HG03135 (cell line): ENCODE measurements around the gene RGS14.

Experiments used
- ATAC-seq: cut with Tn5 transposase; IDR thresholded peaks from one replicate; pipeline ENCODE4 v1.9.1; 2021; ENCODE audit warnings: mild to moderate bottlenecking, moderate library complexity; ENCODE audit not compliant: unreplicated experiment

Gene RGS14, protein sequence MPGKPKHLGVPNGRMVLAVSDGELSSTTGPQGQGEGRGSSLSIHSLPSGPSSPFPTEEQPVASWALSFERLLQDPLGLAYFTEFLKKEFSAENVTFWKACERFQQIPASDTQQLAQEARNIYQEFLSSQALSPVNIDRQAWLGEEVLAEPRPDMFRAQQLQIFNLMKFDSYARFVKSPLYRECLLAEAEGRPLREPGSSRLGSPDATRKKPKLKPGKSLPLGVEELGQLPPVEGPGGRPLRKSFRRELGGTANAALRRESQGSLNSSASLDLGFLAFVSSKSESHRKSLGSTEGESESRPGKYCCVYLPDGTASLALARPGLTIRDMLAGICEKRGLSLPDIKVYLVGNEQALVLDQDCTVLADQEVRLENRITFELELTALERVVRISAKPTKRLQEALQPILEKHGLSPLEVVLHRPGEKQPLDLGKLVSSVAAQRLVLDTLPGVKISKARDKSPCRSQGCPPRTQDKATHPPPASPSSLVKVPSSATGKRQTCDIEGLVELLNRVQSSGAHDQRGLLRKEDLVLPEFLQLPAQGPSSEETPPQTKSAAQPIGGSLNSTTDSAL

DNA sequence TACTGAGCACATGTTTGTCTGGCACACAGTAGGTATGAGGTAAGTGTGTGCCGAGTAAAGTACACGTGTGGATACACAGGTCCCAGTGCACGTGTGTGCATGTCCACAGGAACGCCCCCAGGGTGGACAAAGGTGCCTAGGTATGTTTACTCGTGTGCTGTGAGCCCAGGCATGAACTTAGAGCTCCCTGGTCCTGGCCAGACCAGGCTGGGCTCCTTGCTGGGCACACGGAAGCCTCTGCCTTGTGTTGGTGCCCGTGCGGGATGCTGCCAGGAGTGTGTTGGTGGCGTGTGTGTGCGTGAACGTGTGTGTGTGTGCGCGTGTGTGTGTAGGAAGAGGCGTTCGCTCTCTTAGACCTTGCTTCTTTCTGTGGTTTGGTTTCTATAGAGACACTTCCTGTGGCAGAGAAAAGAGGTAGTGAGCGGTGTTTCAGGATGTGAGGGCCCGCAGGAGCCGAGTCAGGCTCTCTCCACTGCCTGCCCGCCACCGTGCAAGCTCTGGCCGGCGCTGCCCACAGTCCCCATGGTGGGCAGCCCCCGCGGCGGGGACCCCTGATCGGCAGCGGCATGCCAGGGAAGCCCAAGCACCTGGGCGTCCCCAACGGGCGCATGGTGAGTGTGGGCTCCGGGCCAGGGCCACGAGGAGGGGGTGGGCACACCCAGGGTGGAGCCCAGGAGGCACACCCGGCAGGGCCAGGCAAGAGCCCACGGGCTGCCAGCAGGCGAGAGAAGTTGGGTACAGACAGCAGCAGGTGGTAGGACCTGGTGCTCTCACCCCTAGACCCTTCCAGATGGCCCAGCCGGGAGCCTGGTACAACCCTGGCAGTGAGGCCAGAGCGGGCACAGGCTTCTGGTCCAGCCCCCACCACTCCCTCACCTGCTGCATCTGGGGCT lies at the start of gene RGS14:
TSS of gene RGS14 (plus strand) at position 466 of the 893 bp plus-strand sequence. CDS start at position 567, 101 bp downstream.
- peak; percentile 87 for ATAC-seq

DNA sequence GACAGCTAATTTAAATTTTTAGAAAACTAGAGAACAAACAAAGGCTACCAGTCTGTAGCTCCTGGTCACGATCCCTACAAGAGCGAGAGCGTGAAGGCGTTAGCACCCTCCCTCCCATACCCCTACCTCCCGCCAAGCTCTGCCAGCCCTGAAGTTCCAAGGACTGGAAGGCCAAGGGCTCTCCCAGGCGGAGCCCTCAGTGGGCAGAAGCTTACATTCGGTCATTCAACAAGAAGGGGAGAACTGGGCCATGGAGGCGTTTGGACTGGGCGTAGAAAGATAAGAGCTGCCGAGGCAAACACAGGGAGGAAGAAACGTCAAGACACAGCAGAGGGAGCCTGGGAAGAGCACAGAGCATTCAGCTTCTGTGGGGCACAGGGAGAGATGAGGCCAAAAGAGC lies 49.0 kb upstream of the RGS14 start:
- ATAC-seq = no peak

DNA sequence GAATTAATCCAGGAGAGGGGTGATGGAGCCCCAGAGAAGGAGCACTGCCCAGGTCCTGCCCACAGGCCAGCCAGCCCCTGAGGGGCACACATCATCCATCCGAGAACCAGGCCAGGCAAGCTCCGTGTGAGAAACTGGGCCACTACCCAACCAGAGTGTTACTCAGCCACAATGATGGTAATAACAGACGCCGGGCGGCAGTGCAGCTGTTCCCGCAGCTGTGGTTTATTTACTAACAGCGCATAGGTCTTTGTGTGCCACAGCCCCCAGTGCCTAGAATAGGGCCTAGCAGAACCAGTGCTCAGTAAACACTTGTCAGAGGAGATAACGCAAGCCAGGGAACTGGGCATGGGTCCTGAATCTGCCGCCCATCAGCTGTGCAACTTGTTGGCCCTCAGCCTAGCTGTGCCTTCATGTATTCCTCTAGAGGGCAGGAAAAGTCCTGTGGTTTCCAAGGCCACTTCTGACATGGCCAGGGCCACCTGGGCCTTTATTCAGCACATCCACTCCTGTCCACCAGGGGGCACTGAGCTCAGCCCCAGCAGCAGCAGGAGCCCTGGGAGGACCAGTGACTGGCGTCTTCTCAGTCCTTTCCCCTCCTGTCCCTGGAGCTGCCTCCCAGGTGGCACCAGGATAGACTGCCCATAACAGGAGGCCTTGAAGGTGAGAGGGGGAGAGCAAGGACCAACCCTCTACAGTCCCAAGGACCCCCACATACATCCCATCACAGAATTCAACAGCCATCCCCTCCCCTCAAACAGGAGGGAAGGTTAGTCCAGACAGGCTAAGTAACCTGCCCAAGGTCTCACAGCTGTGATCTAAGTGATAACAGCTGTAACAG lies 48.2 kb upstream of the RGS14 start:
- no peak for ATAC-seq

DNA sequence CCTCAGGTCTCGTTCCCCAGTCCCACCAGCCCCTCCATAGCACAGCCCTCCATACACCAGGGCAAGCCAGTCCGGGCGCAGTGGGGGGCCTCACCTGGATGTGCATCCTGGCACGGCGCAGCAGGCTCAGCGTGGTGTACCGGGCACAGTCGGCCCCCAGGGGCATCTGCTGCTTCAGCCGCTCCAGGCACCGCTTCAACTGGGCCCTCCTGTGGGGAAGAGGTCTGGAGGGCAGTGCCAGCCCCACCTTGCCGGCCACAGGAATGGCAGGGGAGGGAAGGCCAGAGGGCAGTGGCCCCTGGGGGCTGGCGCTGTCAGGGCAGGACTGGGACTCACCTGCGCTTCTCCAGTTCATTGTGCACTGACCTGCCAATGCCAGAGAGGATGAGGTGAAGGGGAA lies 47.4 kb upstream of the RGS14 start:
- no peak for ATAC-seq

- ATAC-seq = no peak
Observed at GRCh38 chr5:177310757-177311391, 46.9 kb upstream of the RGS14 start.

DNA sequence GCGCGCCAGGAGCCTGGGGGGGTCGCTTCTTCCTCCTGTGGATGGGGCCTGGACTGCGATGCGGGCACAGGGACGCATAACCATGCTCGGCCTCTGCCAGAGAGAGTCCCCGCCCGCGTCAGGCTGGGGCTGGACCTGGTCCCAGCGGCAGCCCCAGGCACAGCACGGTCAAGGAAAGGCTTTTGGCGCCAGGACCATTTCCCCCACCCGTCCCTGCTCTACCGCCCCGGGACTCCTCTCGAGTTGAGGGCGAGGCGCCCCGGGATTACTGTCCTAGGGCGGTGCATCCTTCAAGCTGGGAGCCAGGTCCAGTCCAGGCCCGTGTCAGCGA lies 46.4 kb upstream of the RGS14 start:
- ATAC-seq = peak; percentile 0

DNA sequence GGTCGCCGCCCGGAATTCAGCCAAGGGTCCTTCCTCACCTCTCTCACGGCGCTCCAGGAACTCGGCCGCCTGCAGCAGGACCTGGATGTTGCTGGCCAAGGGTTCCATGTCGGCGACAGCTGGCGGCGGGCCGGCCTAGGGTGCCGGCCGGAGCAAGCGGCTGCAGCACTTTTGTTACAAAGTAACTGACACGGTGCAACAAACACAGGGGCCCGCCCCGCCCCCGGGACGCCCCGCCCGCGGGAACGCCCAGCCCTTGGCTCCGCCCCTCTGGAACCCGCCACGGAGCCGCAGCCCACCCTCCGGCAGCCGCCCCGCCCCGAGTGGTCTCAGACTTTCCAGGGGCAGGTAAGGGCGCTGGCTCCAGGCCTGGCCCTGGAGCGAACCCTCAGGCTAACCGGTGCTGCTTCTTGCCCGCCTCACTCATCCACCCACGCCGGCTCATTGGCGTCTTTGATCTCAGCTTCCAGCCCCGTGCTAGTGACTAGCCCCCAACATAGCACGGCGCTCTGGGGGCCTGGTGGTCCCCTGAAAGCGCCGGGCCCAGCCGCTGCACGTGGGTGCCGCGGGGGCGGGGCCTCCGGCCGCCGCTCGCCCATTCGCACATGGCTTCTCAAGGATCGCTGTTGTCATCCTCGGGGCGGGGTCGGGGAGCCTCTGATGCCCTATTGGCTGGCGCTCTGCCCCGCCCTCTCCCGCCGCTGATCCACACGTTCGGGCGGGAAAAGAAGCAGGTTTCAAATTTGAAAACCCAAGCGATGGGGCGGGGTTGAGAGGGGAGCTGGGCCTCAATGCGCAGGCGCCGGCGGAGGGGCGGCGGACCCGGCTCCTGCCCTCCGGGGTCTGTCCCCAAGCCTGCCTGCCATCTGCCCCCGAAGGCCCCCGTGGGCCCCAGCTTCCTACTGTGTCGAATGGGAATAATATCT lies 45.7 kb upstream of the RGS14 start, which contains the start of gene MXD3:
TSS of gene MXD3 (minus strand) at position 176 of the 926 bp plus-strand sequence. CDS start at position 108, 68 bp downstream.
- ATAC-seq = peak; percentile 63

DNA sequence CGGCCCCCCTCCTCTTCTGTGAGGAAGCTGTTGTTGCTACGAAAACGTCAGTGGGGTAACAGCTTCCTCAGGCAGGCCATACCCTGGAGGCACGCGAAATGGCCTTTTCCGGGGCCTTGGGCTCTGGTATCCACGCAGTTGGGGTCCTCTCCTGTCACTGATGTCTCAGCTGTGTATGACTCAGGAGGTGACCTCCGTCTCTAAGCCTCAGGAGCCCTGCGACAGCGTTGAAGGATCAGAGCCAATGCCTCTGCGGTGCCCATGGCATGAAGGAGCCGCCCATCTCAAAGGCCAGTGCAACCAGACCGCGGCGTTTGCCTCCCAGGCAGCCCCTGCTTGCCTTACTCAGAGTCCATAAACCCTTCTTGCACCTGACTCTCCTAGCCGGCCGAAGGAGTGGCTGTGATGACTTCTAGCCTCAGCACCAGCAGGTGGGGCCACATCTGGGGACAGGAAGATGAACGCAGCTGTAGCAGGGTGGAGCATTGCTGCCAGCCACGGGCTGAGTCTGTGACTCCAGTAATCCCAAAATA lies 45.0 kb upstream of the RGS14 start:
- ATAC-seq = peak; percentile 31

DNA sequence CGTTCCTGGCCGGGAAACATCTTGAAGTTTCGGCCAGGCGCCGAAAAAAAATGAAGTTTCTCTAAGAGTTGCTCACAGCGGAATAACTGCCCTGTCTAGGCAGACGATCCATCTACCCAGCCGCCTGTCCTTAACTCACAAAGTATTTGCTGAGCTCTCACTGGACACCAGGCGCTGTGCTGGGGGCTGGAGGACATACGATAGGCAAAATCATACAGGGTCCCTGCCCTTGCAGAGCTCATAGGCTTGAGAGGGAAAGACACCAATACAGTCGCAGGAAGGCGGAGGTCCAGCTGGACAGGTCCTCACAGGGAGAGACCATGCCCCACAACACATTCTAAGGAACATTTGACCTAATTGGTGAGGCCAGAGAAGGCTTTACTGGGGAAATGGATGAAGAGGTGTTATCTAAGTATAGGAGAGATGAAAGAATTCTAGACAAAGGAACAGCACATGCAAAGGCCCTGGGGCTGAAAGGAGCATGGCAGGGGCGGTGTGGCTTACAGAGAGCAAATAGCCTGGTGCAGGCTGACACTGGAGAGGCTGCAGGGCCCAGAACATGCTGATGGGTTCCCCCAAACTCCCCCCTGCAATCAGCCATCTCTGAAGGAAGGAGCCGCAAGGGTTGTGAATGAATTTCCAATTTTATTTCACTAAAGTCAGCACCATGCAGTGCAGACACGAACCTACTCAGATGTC lies 44.0 kb upstream of the RGS14 start:
- ATAC-seq = no peak

DNA sequence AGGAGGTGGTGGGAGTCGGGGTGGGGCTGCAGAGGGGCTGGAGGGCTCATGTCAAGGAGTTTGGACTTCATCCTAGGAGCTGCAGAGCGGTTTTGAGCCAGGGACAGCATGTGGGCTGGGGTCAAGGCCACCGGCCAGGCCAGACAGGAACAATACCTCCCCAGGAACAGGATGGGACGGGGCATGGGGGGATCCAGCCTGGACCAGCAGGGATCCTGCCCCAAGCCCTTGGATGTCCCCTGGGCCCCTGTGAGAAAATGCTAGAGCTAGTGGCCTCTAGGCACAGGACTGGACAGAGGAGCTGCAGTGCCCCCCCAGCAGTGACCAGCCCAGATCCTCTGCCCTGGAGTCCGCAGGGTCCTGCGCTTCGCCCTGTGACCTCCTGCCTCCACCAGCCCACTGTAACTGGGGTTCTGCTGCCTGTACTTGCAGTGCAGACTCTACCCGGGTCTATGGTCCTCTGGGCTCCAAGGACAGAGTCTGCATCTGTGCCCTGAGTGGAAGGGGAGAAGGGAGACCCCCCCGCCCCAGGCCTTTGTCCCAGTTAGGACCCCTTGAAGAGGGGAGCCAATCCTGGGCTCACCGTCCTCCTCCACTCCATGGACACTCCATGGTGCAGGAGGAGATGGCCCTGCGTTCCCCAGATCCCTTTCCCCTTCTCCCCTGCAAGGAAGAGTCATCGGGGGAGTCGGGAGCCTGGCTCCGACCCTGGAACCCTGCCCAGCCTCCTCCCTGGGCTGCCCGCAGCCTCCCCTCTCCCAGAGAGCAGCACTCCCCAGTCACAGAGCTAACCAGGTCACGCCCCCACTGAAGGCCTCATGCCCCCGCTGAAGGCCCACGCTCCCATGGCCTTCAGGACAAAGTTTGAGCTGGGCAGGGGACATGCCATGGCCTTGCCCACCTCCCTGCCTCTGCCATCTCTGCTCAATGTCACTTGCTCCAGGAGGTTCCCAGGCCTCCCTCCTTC lies 43.1 kb upstream of the RGS14 start:
- ATAC-seq = no peak

- no peak for ATAC-seq
Observed at GRCh38 chr5:177315411-177315810, 42.3 kb upstream of the RGS14 start.

DNA sequence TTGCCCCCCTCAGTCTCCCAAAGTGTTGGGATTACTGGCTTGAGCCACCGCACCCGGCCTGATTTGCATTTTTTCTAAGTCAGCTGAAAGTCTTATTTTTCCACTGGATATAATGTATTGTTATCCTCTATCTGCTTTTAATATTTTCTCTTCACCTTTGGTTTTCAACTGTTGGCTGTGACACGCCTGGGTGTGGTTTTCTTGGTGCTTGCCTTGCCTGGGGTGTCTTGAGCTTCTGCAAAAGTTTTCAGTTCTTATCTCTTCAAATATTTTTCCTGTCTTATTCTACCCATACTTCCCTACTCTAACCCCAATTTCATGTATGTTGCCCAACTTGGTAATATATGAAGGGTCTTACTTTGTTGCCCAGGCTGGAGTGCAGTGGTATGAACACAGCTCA lies 41.7 kb upstream of the RGS14 start:
- no peak for ATAC-seq

DNA sequence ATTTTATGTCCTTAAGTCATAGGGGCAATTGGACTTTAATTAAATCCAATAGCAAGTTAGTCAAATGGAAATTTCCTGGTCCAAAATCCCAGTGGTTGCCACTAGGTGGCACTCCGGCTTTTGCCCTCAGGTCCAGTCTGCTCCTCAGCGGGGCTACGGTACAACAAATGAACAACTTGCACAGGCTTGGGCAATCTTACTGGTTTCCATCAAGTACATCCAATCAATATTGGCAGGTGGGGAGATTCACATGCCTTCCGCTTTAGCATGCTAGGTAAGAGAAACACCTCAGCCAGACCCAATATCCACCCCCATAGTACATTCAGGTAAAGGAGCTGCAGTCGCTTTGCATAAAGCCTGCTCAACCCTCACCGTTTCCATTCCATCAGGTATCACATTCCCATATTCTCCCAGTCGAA lies 39.8 kb upstream of the RGS14 start:
- no peak for ATAC-seq

GRCh38 chr5:177319913-177320588 lies 37.7 kb upstream of the RGS14 start:
- no peak for ATAC-seq

GRCh38 chr5:177320879-177321278 lies 36.8 kb upstream of the RGS14 start:
- no peak for ATAC-seq

DNA sequence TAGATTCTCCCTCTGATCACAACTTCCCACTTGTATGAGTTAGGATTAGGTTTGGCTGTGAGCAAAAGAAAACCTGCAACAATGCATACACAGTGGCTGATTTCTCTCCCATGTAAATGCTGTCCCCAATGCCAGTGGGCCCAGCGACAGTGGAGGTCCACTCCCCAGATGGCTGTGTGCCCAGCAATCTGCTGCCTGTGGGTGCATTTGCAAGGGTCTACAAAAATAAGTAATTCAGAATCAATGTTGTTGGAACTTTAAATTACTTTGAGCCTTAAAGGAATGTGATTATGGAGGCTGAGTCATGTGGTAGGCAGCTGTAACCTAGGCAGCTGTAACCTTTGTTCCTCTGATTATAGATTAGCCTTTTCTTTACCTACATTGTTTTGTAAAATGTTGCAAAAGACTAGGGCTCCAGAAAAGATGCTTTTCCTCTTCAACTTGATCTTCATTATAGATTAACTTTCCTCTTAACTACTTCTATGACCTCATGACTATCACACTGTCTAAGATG lies 31.8 kb upstream of the RGS14 start:
- ATAC-seq = no peak
